ENCODE measurements around the gene RHBDL3.

RHBDL3 gene

GRCh38 chr17:32274101-32274500, 8.5 kb downstream of the RHBDL3 start:
- no peak for TF ChIP-seq CTCF (conservative IDR thresholded peaks at IDR 0.05; ENCODE audit: low read depth, low read length)
- Histone ChIP-seq H3K79me2 (ENCODE audit: insufficient read depth, low read depth) (no peaks in the 10 kb centered on the region), H3K36me3 (ENCODE audit: insufficient read depth) (no peaks in the 10 kb centered on the region), H3K27ac (no peak overlapping the region), H4K20me1 (ENCODE audit: insufficient read depth) (no peaks in the 10 kb centered on the region), H3K9ac (no peak overlapping the region), H3K4me3 (IDR thresholded peaks at IDR 0.05; ENCODE audit: insufficient read depth, low read depth, low read length) (no peak overlapping the region), H3K27me3 (ENCODE audit: insufficient read depth, low read depth) (peaks cover 9% of the 10 kb centered on the region; the same call in 1 of the 2 replicates), H3K4me2 (no peak overlapping the region), H3K4me1 (ENCODE audit: low read depth, poor library complexity, severe bottlenecking) (no peaks in the 10 kb centered on the region), H2AFZ (ENCODE audit: low read depth) (no peak overlapping the region)

GRCh38 chr17:32274643-32275042, 9.0 kb downstream of the RHBDL3 start:
- Histone ChIP-seq H3K36me3 (ENCODE audit: insufficient read depth) (no peaks in the 10 kb centered on the region), H3K9ac (no peak overlapping the region), H3K79me2 (ENCODE audit: insufficient read depth, low read depth) (no peaks in the 10 kb centered on the region), H3K27ac (no peak overlapping the region), H3K4me1 (ENCODE audit: low read depth, poor library complexity, severe bottlenecking) (no peaks in the 10 kb centered on the region), H3K27me3 (ENCODE audit: insufficient read depth, low read depth) (peaks cover 3% of the 10 kb centered on the region; the same call in 1 of the 2 replicates), H2AFZ (ENCODE audit: low read depth) (no peak overlapping the region), H3K4me2 (no peak overlapping the region), H4K20me1 (ENCODE audit: insufficient read depth) (no peaks in the 10 kb centered on the region), H3K4me3 (IDR thresholded peaks at IDR 0.05; ENCODE audit: insufficient read depth, low read depth, low read length) (no peak overlapping the region)
- TF ChIP-seq CTCF (conservative IDR thresholded peaks at IDR 0.05; ENCODE audit: low read depth, low read length), result no peak

- Histone ChIP-seq H4K20me1 (ENCODE audit: insufficient read depth) (no peaks in the 10 kb centered on the region), H3K36me3 (ENCODE audit: insufficient read depth) (no peaks in the 10 kb centered on the region), H3K27ac (no peak overlapping the region), H3K27me3 (ENCODE audit: insufficient read depth, low read depth) (no peaks in the 10 kb centered on the region), H2AFZ (ENCODE audit: low read depth) (no peak overlapping the region), H3K79me2 (ENCODE audit: insufficient read depth, low read depth) (no peaks in the 10 kb centered on the region), H3K4me1 (ENCODE audit: low read depth, poor library complexity, severe bottlenecking) (no peaks in the 10 kb centered on the region), H3K4me3 (IDR thresholded peaks at IDR 0.05; ENCODE audit: insufficient read depth, low read depth, low read length) (no peak overlapping the region), H3K4me2 (no peak overlapping the region), H3K9ac (no peak overlapping the region)
- no peak for TF ChIP-seq CTCF (conservative IDR thresholded peaks at IDR 0.05; ENCODE audit: low read depth, low read length)
These were observed 9.7 kb downstream of the RHBDL3 start for GRCh38 chr17:32275060-32276042.

- H3K79me2 ChIP-seq (ENCODE audit: insufficient read depth, low read depth), result no peaks in the 10 kb centered on the region
- no peaks in the 10 kb centered on the region for H4K20me1 ChIP-seq (ENCODE audit: insufficient read depth)
- H3K9ac ChIP-seq, result no peak overlapping the region
- no peak for TF ChIP-seq CTCF (conservative IDR thresholded peaks at IDR 0.05; ENCODE audit: low read depth, low read length)
- no peaks in the 10 kb centered on the region for H3K27me3 ChIP-seq (ENCODE audit: insufficient read depth, low read depth)
- H3K4me3 ChIP-seq (IDR thresholded peaks at IDR 0.05; ENCODE audit: insufficient read depth, low read depth, low read length), result no peak overlapping the region
- H2AFZ ChIP-seq (ENCODE audit: low read depth), result no peak overlapping the region
- H3K36me3 ChIP-seq (ENCODE audit: insufficient read depth), result no peaks in the 10 kb centered on the region
- no peak overlapping the region for H3K4me2 ChIP-seq
- no peak overlapping the region for H3K27ac ChIP-seq
- H3K4me1 ChIP-seq (ENCODE audit: low read depth, poor library complexity, severe bottlenecking), result no peaks in the 10 kb centered on the region
These were observed 10.6 kb downstream of the RHBDL3 start for GRCh38 chr17:32276171-32276601.
